GM13976 (cell line): Measurements from ENCODE around the gene MRM3.

Experiments
- DNase-seq: peaks from one replicate; pipeline ENCODE4 v3.0.0; 2012; ENCODE audit warnings: low spot score
- in situ Hi-C: fragments of 300-500 bp; cut with MboI; formaldehyde crosslinking; loops from one replicate; pipeline ENCODE4 v1.12.0; 2022; ENCODE audit warnings: low sequenced_read_pairs, mixed read lengths, inconsistent platforms; ENCODE audit not compliant: unreplicated experiment
- TF ChIP-seq, protein P1 (sequence below): IDR thresholded peaks from 2 replicates; pipeline ENCODE4 v1.5.1; 2012; ENCODE audit warnings: borderline replicate concordance, mild to moderate bottlenecking; ENCODE audit not compliant: insufficient read depth; ENCODE audit errors: extremely low read depth, missing control alignments, control extremely low read depth

The MRM3 gene

DNA sequence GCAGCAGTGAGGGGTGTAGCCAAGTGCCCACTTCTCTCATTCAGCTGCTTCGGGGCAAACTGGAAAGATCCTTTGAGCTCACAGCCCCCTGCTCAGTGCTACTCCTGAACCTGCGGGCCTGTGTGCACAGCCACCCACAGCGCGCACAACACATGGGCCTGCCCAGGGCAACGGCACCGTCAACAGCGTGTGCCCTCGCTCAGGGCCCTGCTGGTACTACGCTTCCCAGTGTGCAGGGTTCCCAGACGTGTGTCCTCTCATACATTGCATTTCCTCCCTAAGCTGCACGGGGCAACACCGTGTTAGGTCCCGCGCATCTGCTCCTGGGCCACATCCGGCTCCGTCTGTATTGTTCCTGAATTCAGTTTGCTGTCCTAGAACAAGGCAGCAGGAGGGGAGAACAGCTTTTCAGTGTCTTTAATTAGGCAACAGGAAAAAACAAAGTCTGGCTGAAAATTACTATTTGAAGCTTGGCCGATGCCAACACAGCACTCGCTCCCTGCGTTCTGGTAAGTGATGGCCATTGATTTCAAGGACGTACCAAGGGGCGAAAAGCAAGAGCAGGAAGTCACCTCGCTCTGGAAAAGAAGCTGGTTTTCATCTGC is 15.2 kb downstream of the MRM3 start:
- DNase-seq = no peak
- in situ Hi-C loops = loop anchor here (10.0 kb wide), 1 partner anchor 187 kb away; no protein-coding TSS in a partner anchor
- TF ChIP-seq, protein P1, sequence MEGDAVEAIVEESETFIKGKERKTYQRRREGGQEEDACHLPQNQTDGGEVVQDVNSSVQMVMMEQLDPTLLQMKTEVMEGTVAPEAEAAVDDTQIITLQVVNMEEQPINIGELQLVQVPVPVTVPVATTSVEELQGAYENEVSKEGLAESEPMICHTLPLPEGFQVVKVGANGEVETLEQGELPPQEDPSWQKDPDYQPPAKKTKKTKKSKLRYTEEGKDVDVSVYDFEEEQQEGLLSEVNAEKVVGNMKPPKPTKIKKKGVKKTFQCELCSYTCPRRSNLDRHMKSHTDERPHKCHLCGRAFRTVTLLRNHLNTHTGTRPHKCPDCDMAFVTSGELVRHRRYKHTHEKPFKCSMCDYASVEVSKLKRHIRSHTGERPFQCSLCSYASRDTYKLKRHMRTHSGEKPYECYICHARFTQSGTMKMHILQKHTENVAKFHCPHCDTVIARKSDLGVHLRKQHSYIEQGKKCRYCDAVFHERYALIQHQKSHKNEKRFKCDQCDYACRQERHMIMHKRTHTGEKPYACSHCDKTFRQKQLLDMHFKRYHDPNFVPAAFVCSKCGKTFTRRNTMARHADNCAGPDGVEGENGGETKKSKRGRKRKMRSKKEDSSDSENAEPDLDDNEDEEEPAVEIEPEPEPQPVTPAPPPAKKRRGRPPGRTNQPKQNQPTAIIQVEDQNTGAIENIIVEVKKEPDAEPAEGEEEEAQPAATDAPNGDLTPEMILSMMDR = no peak

- in situ Hi-C loops = loop anchor here (10.0 kb wide), 1 partner anchor 187 kb away; no protein-coding TSS in a partner anchor
- no peak for DNase-seq
These were observed 16.1 kb downstream of the MRM3 start for GRCh38 chr17:798246-798645.

DNA sequence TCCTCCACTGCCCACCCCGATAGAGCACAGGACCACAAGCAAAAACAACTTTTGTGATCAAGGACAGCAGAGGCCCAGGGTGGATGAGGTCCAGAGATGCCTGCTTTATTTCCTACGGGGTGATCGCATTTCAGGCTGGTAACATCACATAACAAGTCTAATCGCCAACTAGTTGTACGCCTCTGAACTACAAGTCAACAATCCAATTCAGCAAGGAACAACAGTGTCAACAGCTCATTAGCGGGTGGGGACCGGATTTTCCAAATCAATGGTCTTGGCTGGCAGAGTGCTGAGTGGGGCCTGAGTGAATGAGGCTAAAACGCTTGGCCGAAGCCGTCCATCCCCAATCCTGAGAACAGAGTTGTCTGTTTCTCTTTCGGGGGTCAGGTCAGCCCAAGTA is 17.1 kb downstream of the MRM3 start:
- in situ Hi-C loops = loop anchor here (10.0 kb wide), 1 partner anchor 186 kb away; no protein-coding TSS in a partner anchor
- TF ChIP-seq, protein P1 = no peak
- DNase-seq = no peak

More at GRCh38 chr17:798246-798645, 16.1 kb downstream of the MRM3 start:
- TF ChIP-seq, protein P1 = no peak

- TF ChIP-seq, protein P1 = no peak
- no peak for DNase-seq
- in situ Hi-C loops = no loop called here
These were observed 18.5 kb downstream of the MRM3 start for GRCh38 chr17:800446-801242.

DNA sequence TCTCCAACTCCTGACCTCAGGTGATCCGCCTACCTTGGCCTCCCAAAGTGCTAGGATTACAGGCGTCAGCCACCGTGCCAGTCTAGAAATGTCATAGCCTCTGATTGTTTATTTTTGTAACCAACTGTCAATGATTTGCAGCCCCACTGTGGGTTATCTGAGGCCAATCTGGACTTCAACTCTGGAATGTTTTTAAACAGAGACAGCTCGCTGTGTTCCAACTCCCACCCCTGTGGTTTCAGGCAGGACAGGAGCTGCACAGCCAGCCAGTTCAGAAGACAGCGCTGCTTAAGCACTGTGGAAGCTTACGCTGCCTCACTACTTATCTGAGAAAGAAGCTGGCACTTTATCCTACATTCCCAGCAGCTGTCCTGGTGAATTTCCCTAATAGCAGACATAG is 19.5 kb downstream of the MRM3 start:
- DNase-seq = no peak
- in situ Hi-C loops = no loop called here

GRCh38 chr17:802481-802880 is 20.3 kb downstream of the MRM3 start:
- in situ Hi-C loops = no loop called here
- TF ChIP-seq, protein P1 = no peak
- no peak for DNase-seq

More for the DNA sequence above, 19.5 kb downstream of the MRM3 start:
- TF ChIP-seq, protein P1 = no peak
